A172 (cell line): ENCODE data around the gene ZNF655. TPM values are rescaled to one million over a fixed set of nuclear protein-coding genes. Genes with fewer than 3 reads are reported as not detected.
"Not testable (repeated sequence)": the region's sequence is repeated elsewhere in the genome, so short reads cannot be mapped to it uniquely, and the experiment has no call there.

ENCODE experiments used
- DNase-seq: peaks from one replicate; pipeline ENCODE4 v3.0.0-alpha.2; 2015; ENCODE audit warnings: low spot score
- total RNA-seq: library from RNA; depleted of rRNA; stranded (reverse); fragments of >200 nt; shearing (Covaris generic); gene quantifications from 2 replicates; pipeline ENCODE4 v1.2.3, GENCODE V29; 2014

ZNF655 gene
- total RNA-seq, 1 experiment from 2014 or later: 90.2 TPM

DNA sequence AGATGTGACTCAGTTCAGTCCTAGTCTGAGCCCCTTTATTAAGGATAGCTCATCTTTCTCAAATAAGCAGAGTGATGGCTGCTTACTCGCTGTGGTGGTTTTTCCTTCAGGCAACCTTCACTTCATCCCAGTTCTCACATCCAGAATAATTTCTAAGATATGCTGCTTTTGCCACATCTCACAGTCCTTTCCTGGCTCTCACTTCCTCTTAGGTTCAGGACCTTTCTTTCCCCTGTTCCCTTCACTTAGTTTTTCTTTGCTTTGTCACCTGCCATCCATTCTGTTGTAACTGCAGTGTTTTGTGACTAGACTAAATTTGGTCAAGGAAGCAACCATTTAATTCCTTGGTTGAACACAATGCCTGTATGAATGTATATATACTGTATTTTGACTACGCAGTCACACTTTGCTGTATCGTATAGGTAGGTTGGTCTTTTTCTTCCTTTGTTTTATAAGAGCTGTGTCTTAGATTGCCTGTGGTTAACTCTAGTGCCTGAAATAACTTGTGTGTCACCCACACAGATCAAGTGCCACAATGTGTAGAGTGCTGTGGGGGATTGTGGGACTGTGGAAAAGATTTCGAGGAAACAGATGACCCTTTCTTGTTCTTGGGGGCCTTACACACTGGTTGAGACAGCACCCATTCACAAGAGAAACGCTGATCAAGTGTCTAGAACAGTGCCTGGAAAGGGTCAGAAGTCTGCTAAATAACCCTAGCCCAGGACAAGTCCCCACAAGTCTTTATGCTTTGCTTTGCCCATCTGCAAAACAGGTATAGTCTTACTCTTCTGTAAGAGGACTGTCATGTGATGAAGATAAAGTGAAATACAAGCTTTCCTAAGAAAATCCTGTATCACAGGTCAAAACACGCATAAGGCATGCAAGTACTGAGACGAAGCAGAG lies 2.6 kb downstream of the ZNF655 start:
- DNase-seq: no peak

GRCh38 chr7:99561737-99562051 lies 3.3 kb downstream of the ZNF655 start:
- DNase-seq: no peak

- no peak for DNase-seq
Measured at GRCh38 chr7:99562114-99562784, 3.8 kb downstream of the ZNF655 start.

- DNase-seq: peak; percentile 99
Measured at GRCh38 chr7:99562832-99563231, 4.4 kb downstream of the ZNF655 start.

DNA sequence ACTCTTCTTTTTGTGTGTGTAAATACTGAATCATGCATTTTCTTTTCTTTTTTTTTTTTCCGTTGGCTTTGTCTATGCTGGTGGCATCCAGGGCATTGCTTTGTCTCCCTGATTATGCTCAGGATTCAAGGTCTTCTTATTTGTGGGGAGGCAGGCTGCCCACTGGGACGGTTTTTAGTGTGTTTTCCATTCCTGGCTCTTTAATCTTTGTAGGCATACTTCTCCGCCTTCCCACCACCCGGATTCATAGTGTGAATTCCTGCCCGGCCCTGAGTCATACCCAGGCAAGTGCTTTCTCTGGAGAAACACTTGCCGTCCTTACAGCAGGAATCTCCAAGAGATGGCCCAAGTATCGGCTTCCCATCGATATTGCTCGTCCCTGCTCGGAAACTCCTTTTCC lies 5.2 kb downstream of the ZNF655 start:
- peak; percentile 86 for DNase-seq

DNA sequence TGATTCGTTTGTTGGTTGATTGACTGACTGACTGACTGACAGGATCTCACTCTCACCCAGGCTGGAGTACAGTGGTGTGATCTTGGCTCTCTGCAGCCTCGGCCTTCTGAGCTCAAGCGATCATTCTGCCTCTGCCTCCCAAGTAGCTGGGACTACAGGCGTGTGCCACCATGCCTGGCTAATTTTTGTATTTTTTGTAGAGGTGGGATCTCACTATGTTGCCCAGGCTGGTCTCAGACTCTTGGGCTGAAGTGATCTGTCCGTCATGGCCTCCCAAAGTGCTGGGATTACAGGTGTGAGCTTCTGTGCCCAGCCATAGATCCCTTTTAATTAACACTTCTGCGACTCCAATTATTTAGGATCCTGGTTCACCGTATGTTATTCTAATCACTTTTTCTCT lies 10.3 kb downstream of the ZNF655 start:
- not testable (repeated sequence) for DNase-seq

DNA sequence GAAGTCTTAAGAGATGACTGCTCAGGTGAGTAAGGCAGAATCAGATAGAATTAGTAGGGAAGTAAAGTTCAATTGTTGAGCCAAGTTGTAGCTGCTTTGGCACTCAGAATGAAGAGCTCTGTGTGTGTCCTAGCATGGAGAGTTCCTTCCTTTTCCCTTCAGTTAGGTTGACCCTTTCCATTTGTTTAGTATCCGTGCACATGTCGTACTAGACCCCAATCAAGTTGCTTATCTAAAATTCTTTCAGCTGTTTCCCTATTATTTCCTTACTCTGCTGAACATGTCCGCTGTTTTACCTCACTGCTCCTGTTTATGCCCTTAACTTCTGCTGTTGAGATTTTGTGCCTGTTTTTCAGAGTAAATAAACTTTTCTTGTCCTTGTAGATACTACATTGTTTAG lies 13.3 kb downstream of the ZNF655 start:
- DNase-seq: no peak

DNA sequence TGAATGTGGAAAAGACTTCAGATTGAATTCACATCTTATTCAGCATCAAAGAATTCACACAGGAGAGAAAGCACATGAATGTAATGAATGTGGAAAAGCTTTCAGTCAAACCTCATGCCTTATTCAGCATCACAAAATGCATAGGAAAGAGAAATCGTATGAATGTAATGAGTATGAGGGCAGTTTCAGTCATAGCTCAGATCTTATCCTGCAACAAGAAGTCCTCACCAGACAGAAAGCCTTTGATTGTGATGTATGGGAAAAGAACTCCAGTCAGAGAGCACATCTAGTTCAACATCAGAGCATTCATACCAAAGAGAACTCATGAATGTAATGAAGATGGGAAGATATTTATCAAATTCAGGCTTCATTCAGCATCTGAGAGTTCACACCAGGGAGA lies 14.8 kb downstream of the ZNF655 start:
- no peak for DNase-seq

- no peak for DNase-seq
Measured at GRCh38 chr7:99576251-99576650, 17.8 kb downstream of the ZNF655 start.

GRCh38 chr7:99579281-99579955 lies 21.0 kb downstream of the ZNF655 start:
- no peak for DNase-seq

- DNase-seq: no peak
Measured at GRCh38 chr7:99579956-99580777, 21.7 kb downstream of the ZNF655 start.

GRCh38 chr7:99580778-99581332 lies 22.4 kb downstream of the ZNF655 start:
- DNase-seq: not testable (repeated sequence)

- DNase-seq: no peak
Measured at GRCh38 chr7:99588868-99589267, 30.4 kb downstream of the ZNF655 start.

DNA sequence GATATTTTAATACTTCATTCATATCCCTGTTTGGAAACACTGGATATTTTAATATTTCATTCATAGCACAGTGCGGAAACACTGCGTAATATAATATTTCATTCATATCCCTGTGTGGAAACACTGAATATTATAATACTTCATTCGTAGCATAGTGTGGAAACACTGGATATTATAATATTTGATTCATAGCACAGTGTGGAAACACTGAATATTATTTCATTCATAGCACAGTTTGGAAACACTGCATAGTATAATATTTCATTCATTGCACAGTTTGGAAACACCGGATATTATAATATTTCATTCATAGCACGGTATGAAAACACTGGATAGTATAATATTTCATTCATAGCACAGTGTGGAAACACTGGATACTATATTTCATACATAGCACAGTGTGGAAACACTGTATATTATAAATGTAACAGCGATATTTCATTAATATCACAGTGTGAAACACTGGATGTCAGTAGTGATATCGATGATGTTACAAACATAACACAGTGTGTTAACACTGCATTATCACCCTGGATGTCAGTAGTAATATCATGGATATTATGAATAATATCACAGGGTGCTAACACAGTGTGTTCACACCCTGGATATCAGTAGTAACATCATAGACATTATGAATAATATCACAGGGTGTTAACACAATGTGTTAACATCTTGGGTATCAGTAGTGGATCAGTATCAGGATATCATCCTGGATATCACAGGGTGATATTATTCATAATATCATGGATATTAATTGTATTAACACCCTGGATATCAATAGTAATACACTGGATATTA lies 36.7 kb downstream of the ZNF655 start:
- no peak for DNase-seq

- DNase-seq: no peak
Measured at GRCh38 chr7:99596408-99596955, 38.0 kb downstream of the ZNF655 start.

DNA sequence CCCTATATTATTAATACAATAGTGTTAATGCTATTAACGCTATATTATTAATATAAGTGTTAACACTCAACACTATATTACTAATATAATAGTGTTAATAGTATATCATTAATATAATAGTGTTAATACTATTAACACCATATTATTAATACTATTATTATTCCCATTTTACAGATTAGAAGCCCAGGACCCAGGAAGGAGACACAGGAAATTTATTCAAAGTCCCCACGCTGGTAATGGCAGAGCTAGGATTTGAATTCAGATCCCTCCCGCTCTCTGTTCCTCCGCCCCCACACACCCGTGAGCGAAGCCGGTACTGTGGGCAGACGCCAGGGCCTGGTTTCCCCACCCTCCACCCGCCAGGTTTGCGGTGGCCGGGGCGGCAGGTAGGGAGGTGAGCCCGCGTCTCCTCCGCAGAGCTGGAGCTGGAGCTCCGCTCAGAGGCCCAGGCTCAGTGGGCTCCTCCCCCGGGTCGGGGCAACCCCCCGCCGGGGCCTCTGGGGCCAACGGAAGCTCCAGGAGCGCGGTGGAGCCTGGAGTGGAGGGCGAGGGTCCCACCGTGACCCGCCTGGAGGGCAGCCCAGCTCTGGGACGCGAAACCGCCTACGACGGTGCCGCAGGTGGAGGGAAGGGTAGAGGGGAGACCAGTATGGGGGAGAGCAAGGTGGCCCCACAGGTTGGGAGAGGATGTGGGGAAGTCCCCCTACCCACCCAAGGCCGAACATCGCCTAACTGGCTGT lies 39.5 kb downstream of the ZNF655 start, which contains the start of gene TMEM225B:
Gene TMEM225B (plus strand): TSS at position 506 of the 740 bp plus-strand sequence. CDS start 6,122 bp downstream, outside the sequence.
- DNase-seq: no peak

DNA sequence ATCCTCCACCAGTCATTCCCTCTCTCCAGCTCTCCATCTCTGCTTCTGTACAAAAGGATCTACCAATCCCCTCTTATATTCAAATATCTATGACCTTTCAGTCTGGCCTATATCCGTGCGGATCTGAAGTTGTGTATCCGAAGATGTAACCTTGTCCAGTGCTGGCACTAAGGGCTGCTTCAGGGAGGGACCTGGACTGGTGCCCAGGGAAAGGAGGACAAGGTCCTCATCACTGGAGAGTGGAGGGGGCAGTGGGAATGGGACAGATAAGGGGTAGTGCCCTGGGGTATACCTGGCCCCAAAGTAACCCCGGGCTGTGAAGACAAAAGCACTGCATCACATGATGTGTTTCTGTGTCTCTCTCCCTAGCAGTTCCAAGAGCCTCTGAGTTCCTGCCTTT lies 41.4 kb downstream of the ZNF655 start:
- no peak for DNase-seq

DNA sequence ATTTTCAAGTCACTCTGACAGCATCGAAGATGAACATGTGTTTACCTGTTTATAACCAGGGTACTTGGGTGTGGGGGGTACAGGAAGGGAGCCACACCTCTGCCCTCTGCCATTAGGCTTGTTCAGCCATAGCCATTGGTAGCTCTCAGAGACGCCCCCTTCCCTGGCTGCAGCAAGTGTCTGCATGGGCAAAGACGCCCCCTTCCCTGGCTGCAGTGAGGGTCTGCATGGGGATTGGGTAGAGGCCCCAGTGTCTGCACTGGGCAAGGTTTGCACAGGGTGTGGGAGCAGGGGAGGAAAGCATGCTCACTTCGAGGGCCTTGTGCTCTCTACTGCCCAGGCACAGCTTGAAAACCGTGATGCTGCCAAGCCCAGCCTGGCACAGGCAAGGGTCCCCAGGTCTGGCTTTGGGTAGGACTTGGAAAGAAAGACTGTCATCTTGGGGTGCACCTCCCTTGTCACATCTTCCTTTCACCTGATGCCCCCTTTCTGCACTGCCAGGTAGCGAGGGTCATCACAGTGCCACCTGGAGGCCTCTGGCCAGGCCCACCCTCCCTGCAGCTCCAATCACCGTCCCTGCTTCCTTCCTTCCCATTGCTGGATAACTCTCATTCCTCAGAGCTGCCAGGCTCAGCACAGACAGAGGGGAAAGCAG lies 43.3 kb downstream of the ZNF655 start:
- no peak for DNase-seq

GRCh38 chr7:99605527-99605926 lies 47.1 kb downstream of the ZNF655 start:
- DNase-seq: no peak
